Measurements from ENCODE around the gene NFATC2.
"Not testable (repeated sequence)": the region's sequence is repeated elsewhere in the genome, so short reads cannot be mapped to it uniquely, and the experiment has no call there.

NFATC2 gene

DNA sequence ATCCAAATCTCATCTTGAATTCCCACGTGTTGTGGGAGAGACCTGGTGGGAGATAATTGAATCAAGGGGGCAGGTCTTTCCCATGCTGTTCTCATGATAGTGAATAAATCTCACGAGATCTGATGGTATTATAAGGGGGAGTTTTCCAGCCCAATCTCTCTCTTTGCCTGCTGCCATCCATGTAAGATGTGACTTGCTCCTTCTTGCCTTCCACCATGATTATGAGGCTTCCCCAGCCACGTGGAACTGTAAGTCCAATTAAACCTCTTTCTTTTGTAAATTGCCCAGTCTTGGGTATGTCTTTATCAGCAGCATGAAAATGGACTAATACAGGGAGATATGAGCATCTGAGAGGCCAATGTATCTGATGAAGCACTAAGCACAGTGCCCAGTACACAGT, 26.0 kb upstream of the NFATC2 start:
- DNase-seq (ENCODE audit: low read depth in 2 of 2), result not testable (repeated sequence)

- DNase-seq (ENCODE audit: low read depth in 2 of 2), result no peak
These were observed 25.1 kb upstream of the NFATC2 start for GRCh38 chr20:51567622-51568021.

DNA sequence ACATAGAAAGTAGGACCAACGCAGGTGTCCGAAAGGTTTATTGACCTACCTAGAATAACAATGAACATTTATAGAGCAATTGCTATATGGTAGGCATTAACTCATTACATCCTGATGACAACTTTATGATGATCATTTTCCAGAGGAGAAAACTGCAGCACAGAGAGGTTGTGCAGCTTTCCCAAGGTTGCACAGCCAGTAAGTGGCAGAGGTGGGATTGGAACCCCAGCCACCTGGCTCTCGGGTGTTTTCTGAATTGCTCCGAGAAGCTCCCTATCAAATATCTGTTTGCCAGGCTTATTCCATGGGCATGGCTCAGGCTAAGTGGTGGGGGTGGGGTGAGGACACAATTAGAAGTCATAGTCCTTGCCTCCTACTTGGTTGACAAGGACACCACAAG, 24.1 kb upstream of the NFATC2 start:
- DNase-seq (ENCODE audit: low read depth in 2 of 2), result no peak

DNA sequence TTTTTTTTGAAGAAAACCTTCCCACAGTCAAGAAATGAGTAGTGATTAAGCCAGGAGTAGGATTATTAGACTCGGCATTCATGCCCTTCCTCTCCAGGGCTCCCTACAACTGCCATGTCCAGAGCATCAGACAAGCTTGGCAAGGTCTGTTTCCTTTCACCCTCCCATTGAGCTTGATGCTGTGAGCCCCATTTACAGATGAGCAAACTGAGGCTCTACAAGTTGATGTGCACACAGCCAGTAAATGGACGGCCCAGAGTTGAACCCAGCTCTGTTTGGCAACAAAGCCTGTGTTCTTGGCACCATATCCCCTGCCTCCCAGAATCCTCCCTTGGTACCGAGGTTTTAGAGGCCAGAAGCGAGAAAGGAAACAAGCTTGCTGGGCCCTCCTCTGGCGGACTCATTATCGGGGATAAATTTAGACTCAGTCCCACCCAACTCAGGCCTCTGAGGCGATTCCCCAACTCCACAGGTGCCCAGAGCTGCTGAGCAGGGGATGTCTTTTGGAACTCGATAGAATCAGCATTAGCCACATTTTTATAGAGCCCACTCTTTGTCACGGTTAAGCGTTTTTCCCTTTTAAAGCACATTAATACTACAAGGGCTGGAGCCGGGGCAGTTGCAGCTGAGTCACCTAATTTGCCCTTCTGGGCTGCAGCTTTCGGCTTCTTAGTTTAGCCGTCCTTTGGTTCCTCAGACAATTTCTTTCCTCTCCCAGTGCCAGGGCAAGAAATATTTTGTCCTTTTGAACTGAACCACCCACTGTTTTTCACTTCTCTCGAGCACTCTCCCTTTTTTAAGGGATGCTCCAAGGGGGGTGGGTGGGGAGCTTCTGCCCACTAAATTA, 23.0 kb upstream of the NFATC2 start:
- DNase-seq (ENCODE audit: low read depth in 2 of 2), result no peak

GRCh38 chr20:51563486-51564332, 21.2 kb upstream of the NFATC2 start:
- DNase-seq (ENCODE audit: low read depth in 2 of 2), result peak; percentile 47 to 58

- no peak for DNase-seq (ENCODE audit: low read depth in 2 of 2)
These were observed 20.6 kb upstream of the NFATC2 start for GRCh38 chr20:51563174-51563485.

DNA sequence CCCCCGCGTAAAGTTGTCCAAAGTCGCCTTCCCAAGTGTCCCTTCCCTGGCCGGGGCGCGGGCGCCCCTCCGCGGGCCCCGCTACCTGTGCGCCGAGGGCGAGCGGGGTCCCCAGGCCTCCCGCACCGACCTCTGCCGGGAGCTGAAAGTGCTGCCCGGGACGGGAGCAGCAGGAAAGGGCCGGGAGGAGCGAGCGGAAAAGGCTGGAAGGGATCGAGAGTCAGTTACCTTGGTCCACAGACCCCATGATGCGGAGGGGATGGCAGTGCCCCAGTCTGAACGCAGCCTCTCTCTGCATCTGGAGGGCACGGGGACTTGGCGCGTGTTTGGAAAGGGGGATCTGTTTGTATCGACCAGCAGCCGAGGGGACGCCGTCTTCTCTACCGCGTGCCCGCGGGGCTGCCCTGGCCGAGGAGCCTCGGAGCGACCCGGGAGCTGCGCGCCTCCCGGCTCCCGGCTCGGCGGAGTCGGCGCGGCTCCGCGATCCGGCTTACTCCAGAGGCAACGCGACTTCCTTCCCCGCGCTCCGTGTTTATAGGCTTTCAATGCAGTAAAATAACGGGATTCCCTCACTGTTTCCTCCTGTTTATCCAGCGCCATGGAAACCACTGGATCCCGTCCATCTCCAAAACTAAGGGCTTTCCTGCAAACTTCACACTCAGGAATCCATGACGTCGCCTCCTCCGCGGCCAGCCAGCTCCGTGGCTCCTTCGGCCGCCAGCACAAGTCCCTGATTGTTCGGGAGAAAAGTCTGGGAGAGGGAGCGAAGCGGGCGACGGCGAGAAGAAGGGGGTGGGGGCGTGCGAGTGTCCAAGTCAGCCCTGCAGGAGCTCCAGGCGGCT, 20.0 kb upstream of the NFATC2 start:
- peak; percentile 89 to 90 for DNase-seq (ENCODE audit: low read depth in 2 of 2)

GRCh38 chr20:51562027-51562331, 19.5 kb upstream of the NFATC2 start:
- DNase-seq (ENCODE audit: low read depth in 2 of 2), result no peak

GRCh38 chr20:51560550-51561307, 18.2 kb upstream of the NFATC2 start:
- DNase-seq (ENCODE audit: low read depth in 2 of 2), result no peak

GRCh38 chr20:51560042-51560441, 17.5 kb upstream of the NFATC2 start:
- no peak for DNase-seq (ENCODE audit: low read depth in 2 of 2)

DNA sequence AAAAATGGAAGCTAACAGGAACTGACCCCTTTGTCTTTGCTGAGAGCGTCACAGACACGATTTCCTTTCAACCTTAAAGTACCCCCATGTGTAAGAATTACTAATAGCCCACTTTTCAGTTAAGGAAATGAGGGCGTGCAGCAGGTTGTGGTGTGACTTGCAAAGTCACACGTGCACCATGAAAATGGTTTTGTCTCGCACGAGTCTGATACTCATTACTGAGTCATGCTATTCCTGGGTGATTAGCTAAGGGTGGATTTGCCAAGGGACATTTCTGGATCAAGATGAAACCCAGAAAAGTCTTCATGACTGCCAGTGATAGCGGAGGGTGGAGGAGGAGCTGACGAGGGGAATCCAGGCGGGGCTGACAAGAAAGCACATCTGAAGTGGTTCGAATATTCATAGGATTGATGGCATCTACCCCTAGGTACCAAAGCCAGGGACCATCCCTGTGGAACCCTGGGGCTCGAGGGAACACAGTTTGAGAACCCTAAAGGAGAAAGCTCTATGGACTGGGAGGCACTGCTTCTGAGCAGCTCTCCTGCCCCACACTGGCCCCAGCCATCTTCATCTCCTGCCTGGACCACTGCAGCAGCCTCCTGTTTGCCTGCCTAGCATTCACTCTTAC, 12.1 kb upstream of the NFATC2 start:
- DNase-seq (ENCODE audit: low read depth in 2 of 2), result peak in 1 of 2 experiments; percentile 53

DNA sequence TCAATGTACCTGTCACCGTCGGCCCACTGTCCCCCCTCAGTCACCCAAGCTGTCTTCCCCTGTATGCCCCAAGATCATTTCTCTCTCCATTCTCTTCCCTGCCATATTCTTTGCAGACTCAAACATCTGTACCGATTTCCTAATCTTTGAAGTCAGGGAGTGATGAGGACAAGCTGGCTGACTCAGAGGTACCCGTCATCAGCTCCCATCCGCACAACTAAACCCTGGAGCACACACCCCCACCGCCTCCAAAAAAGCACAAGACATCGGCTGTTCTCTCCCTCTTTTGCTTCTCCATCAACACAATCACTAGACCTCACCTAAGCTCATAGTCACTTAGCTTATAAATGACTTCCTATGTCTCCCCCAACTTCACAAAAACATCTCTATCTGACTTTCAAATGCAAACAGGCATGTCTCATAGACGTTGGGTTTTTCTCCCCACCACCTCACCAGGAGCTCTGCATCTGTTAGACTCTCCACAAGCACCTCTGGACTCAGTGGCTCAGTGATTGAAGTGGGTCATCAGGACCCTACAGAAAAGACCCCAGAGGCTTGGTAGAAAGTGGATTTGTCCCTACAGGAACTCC, 11.5 kb upstream of the NFATC2 start:
- DNase-seq (ENCODE audit: low read depth in 2 of 2), result no peak

DNA sequence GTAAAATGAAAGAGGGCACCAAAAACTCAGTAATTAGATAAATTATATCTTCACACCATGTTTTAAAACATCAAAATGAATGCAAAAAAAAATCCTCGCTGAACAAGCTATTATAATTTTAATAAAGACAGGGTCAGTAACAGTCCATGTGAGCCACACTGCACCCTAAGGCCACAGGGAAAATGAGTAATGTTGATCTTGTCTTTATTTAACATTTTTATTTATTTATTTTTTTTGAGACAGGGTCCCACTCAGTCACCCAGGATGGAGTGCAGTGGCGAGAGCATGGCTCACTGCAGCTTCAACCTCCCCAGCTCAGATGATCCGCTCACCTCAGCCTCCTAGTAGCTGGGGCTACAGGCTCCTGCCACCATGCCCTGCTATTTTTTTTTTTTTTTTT, 8.7 kb upstream of the NFATC2 start:
- DNase-seq (ENCODE audit: low read depth in 2 of 2), result no peak

DNA sequence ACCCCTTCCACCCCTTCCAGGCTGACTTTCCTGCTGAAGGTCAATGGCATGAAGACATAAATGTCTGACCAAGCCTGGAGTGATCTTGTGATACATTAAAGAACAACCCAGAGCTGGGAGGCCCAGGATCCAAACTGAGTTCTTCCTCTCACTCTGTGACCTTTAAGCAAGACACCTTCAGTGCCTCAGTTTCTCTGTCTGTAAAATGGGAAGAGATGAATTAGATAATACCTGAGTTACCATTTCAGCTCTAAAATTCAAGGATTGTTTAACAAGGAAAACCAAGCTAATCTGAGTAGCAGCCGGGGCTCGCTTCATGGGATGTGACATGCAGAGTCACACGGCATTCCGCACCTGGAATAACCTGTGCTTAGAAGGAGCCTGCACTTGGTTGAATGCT, 7.0 kb upstream of the NFATC2 start:
- DNase-seq (ENCODE audit: low read depth in 2 of 2), result no peak

GRCh38 chr20:51547951-51548350, 5.4 kb upstream of the NFATC2 start:
- DNase-seq (ENCODE audit: low read depth in 2 of 2), result no peak

DNA sequence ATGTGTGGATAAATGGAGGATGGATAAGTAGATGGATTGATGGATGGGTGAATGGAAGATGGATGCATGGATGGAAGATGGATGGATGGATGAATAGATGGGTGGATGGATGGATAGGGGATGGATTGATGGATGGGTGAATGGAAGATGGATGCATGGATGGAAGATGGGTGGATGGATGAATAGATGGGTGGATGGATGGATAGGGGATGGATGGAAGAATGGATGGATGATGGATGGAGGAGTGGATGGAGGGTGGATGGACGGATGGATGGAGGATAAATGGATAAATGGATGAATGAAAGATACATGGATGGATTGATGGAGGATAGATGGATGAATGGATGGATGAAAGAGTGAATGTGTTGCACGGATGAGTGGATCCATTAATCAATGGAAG, 3.0 kb upstream of the NFATC2 start:
- DNase-seq (ENCODE audit: low read depth in 2 of 2), result no peak

GRCh38 chr20:51543422-51543788, 886 bp upstream of the NFATC2 start:
- DNase-seq (ENCODE audit: low read depth in 2 of 2), result no peak

DNA sequence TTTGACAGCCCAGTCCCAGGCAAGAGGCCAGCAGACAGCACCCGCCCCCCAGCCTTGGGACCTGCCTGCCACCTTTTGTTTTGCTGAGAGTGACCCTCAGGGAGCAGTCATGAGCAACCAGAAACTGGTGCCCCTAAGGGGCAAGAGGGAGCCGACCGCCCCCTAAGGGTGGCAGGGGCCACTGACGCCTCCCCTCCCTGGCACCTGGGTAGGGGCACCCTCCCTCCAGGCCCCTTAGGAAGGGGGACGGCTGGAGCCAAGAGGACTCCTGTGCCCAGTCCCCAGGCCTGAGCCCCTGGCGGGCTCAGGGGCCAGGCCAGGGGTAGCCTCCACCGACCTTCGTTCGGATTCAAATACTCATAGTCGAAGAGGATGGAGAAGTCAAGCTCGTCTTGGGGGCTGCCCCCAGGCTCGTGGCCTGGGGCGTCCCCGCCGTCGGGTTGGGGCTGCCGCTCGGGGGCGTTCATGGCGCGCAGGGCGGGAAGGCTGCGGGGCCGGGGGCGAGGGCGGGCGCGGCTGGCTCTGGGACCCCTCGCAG, 417 bp downstream of the NFATC2 start:
- no peak for DNase-seq (ENCODE audit: low read depth in 2 of 2)

DNA sequence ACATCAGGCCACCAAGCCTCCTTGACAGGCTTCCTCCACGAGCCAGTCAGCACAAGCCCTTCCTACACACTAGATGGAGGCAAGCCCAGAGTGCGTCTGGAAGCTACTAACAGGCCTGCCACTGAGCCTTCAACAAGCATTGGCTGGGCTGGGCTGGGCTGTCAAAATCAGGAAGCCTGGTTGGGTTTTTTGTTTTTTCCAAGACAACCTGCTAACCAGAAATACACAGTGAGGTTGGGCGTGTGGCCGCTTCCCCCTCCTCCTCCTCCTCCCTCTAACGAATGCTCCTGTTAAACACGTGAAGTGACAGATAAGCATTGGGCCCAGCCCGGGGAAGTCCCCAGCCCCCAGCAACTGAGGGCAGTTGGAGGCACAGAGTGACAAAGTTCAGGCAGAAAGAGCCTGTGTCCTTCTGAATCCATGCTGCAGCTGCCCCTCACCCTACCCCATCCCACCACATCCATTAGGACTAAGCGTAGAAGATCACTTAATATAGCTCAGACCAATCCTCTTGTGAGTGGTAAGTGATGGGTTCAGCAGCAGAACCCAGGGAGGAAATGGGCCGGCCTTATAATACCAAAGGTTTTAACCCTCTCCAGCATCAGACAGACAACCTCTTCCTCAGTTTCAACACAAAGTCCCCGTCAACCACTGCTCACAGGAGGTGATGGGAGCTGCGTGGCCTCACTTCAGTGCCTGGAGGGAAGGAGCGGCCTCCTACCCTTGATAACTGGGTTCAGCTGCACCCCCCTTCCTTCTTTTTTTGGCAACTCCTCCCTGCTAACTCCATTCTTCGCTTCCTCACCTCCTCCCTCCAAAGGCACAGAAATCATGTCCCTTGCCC, 1.1 kb downstream of the NFATC2 start:
- no peak for DNase-seq (ENCODE audit: low read depth in 2 of 2)

DNA sequence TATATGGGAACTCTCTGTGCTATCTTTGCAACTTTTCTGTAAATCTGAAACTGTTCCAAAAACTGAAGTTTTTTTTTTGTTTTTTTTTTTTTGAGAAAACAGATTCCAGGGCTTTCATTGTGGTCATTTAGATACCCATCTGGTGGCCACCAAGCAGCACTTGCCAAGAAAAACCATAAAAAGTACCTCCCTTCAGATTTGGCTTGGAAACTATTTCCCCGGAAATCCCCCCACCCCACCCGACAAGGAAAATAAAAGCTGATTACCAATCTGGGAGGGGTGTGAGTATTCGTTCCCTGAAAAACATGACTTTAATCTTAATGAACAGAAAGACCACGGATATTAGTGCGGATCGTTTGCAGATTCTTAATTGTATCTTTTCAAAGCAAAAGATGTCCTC, 1.9 kb downstream of the NFATC2 start:
- DNase-seq (ENCODE audit: low read depth in 2 of 2), result no peak
